Measurements from ENCODE around the gene RAD54L. TPM values are rescaled to one million over a fixed set of nuclear protein-coding genes. Genes with fewer than 3 reads are reported as not detected.
A peak's percentile ranks its signal among the peaks of the same experiment; 100 is the strongest.

Gene RAD54L
- total RNA-seq, 1 donor from 2014 or later, result 0.26 TPM

- no peak for FAIRE-seq
- Histone ChIP-seq H3K36me3 (ENCODE audit: control insufficient read depth, insufficient read depth, low read length) (no peaks in the 10 kb centered on the region), H3K4me3 (ENCODE audit: low read depth, low read length) (peak overlapping the region; percentile 68), H3K27me3 (ENCODE audit: control insufficient read depth, insufficient read depth, low read length) (no peaks in the 10 kb centered on the region)
- TF ChIP-seq, protein P1, sequence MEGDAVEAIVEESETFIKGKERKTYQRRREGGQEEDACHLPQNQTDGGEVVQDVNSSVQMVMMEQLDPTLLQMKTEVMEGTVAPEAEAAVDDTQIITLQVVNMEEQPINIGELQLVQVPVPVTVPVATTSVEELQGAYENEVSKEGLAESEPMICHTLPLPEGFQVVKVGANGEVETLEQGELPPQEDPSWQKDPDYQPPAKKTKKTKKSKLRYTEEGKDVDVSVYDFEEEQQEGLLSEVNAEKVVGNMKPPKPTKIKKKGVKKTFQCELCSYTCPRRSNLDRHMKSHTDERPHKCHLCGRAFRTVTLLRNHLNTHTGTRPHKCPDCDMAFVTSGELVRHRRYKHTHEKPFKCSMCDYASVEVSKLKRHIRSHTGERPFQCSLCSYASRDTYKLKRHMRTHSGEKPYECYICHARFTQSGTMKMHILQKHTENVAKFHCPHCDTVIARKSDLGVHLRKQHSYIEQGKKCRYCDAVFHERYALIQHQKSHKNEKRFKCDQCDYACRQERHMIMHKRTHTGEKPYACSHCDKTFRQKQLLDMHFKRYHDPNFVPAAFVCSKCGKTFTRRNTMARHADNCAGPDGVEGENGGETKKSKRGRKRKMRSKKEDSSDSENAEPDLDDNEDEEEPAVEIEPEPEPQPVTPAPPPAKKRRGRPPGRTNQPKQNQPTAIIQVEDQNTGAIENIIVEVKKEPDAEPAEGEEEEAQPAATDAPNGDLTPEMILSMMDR (IDR thresholded peaks at IDR 0.05; ENCODE audit: insufficient read depth, low read length, severe bottlenecking), result no peak
- DNase-seq (ENCODE audit: low read depth), result no peak
These were observed 771 bp upstream of the RAD54L start for GRCh38 chr1:46246548-46247435.

DNA sequence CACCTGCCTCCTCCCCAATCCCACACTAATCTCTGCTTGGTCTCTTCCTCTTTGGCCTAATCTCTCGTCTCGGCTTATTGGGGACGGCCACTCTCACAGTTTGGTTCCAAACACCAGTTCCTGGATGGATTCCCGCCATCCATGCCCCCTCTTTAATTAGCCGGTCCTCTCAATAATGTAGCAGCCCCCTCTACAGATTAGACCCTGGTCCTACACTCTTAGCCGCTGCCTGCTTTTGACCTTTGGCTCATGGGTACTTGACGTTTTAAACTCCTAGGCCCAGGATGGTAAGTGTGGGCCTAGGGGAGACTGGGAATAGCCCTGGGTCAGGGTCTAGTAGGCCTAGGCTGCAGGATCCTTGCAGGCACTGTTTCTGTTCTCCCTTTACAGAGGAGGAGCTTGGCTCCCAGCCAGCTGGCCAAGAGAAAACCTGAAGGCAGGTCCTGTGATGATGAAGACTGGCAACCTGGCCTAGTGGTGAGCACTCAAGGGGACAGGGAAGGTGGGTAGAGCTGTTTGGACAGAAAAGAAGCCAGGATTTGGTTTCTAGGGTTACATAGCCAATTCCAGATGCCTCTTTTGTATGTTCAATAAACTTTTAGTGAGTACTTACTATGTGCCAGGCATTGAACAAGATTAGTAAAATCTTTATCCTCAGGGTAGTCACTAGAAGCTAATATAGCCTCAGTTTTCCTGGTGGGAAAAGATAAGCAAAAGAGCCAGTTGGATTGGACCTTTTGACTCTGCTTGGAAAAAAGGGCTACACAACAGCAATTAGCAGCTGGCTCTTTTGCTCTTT lies 758 bp downstream of the RAD54L start:
- DNase-seq (ENCODE audit: low read depth) (peak; percentile 35), FAIRE-seq (no peak)
- Histone ChIP-seq H3K4me3 (ENCODE audit: low read depth, low read length) (peak overlapping the region; percentile 49), H3K36me3 (ENCODE audit: control insufficient read depth, insufficient read depth, low read length) (no peaks in the 10 kb centered on the region), H3K27me3 (ENCODE audit: control insufficient read depth, insufficient read depth, low read length) (no peaks in the 10 kb centered on the region)
- TF ChIP-seq, protein P1 (IDR thresholded peaks at IDR 0.05; ENCODE audit: insufficient read depth, low read length, severe bottlenecking), result no peak

DNA sequence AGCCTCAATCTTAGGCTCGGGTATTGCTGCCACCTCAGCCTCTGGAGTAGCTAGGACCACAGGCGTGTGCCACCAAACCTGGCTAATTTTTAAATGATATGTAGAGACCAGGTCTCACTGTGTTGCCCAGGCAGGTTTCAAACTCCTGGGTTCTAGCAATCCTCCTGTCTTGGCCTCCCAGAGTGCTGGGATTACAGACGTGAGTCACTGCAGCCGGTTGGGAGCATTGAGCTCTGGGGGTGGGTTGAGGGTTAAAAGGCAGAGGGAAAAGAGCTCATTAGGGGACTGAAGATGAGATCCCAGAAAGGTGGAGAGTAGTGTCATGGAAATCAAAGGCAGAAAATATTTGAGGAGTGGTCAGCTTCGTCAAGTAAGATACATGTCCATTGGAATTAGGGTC lies 7.1 kb downstream of the RAD54L start:
- no peaks in the 10 kb centered on the region for H3K27me3 ChIP-seq (ENCODE audit: control insufficient read depth, insufficient read depth, low read length)
- DNase-seq (ENCODE audit: low read depth), result no peak
- TF ChIP-seq, protein P1 (IDR thresholded peaks at IDR 0.05; ENCODE audit: insufficient read depth, low read length, severe bottlenecking), result no peak
- H3K36me3 ChIP-seq (ENCODE audit: control insufficient read depth, insufficient read depth, low read length), result no peaks in the 10 kb centered on the region
- FAIRE-seq, result no peak
- H3K4me3 ChIP-seq (ENCODE audit: low read depth, low read length), result no peak overlapping the region

GRCh38 chr1:46256523-46256922 lies 9.0 kb downstream of the RAD54L start:
- FAIRE-seq (no peak), DNase-seq (ENCODE audit: low read depth) (no peak)
- Histone ChIP-seq H3K36me3 (ENCODE audit: control insufficient read depth, insufficient read depth, low read length) (no peaks in the 10 kb centered on the region), H3K27me3 (ENCODE audit: control insufficient read depth, insufficient read depth, low read length) (no peaks in the 10 kb centered on the region), H3K4me3 (ENCODE audit: low read depth, low read length) (no peak overlapping the region)
- TF ChIP-seq, protein P1 (IDR thresholded peaks at IDR 0.05; ENCODE audit: insufficient read depth, low read length, severe bottlenecking), result no peak

GRCh38 chr1:46262508-46262907 lies 14.9 kb downstream of the RAD54L start:
- TF ChIP-seq, protein P1 (IDR thresholded peaks at IDR 0.05; ENCODE audit: insufficient read depth, low read length, severe bottlenecking), result no peak
- no peak overlapping the region for H3K4me3 ChIP-seq (ENCODE audit: low read depth, low read length)
- FAIRE-seq, result no peak

More at GRCh38 chr1:46262508-46262907, 14.9 kb downstream of the RAD54L start:
- DNase-seq (ENCODE audit: low read depth), result no peak
- Histone ChIP-seq H3K36me3 (ENCODE audit: control insufficient read depth, insufficient read depth, low read length) (peaks cover 1% of the 10 kb centered on the region), H3K27me3 (ENCODE audit: control insufficient read depth, insufficient read depth, low read length) (no peaks in the 10 kb centered on the region)

Measured in bronchial epithelial cell (primary cell).